HEK293 (cell line): ENCODE measurements around the gene DLD.

ENCODE experiments used
- CTCF ChIA-PET: fragments of 350-600 bp; formaldehyde crosslinking; extraction: SDS; loops from one replicate; lab custom pipeline; 2021; ENCODE audit warnings: antibody characterized with exemption; lab: Yijun Ruan, JAX
- POLR2A ChIA-PET: fragments of 300-600 bp; formaldehyde crosslinking; extraction: SDS; loops from one replicate; lab custom pipeline; 2020; ENCODE audit warnings: antibody characterized with exemption, inconsistent platforms; lab: Yijun Ruan, JAX
- H3K27ac ChIP-seq: fragments of 200-500 bp; sonication (Bioruptor generic); 2 replicates; pipeline ENCODE4 v1.5.1; 2014; ENCODE audit warnings: low read depth, low read length, control low read depth, inconsistent platforms; ENCODE audit errors: extremely low read depth
- H3K36me3 ChIP-seq, 2 experiments: fragments of 200-500 bp in 1 of 2; sonication (Bioruptor generic) in 1 of 2; 1 replicate in 1 of 2; 2 replicates in 1 of 2; pipeline ENCODE4 v1.5.1; 2014 to 2017; ENCODE audit warnings: inconsistent platforms in 2 of 2, low read length in 2 of 2; ENCODE audit not compliant: control insufficient read depth in 2 of 2, insufficient read depth in 1 of 2
- H3K4me1 ChIP-seq: fragments of 200-500 bp; sonication (Bioruptor generic); 2 replicates; pipeline ENCODE4 v1.5.1; 2014; ENCODE audit warnings: mild to moderate bottlenecking, low read length, inconsistent platforms; ENCODE audit not compliant: control insufficient read depth, insufficient read depth
- H3K4me3 ChIP-seq: 2 replicates; pipeline ENCODE4 v1.5.1; 2011; ENCODE audit warnings: low read depth, mild to moderate bottlenecking, control low read depth, low read length, moderate library complexity
- H3K9me3 ChIP-seq: fragments of 200-500 bp; sonication (Bioruptor generic); 2 replicates; pipeline ENCODE4 v1.5.1; 2014; ENCODE audit warnings: low read depth, low read length, inconsistent platforms; ENCODE audit not compliant: control insufficient read depth, insufficient read depth
- IKZF3 ChIP-seq: fragments of 450-650 bp; IDR thresholded peaks from 2 replicates; pipeline ENCODE4 v1.5.0; 2018; ENCODE audit warnings: missing biosample characterization, mild to moderate bottlenecking, missing genetic modification characterization, moderate library complexity
- PRDM1 ChIP-seq: fragments of 450-650 bp; formaldehyde crosslinking; IDR thresholded peaks from 2 replicates; pipeline ENCODE4; 2016; ENCODE audit warnings: missing biosample characterization, missing genetic modification characterization
- PRDM2 ChIP-seq: fragments of 450-650 bp; formaldehyde crosslinking; IDR thresholded peaks from 2 replicates; pipeline ENCODE4 v1.5.1; 2016; ENCODE audit warnings: missing biosample characterization, missing genetic modification characterization, borderline replicate concordance
- PRDM6 ChIP-seq: fragments of 450-650 bp; formaldehyde crosslinking; IDR thresholded peaks from 2 replicates; pipeline ENCODE4 v1.5.1; 2017; ENCODE audit warnings: missing biosample characterization, missing genetic modification characterization
- SP7 ChIP-seq: fragments of 450-650 bp; formaldehyde crosslinking; IDR thresholded peaks from 2 replicates; pipeline ENCODE4 v1.5.1; 2016; ENCODE audit warnings: missing biosample characterization, missing genetic modification characterization
- ZBTB10 ChIP-seq: fragments of 450-650 bp; formaldehyde crosslinking; IDR thresholded peaks from 2 replicates; pipeline ENCODE4 v1.5.1; 2016; ENCODE audit warnings: missing biosample characterization, missing genetic modification characterization
- ZBTB17 ChIP-seq: fragments of 450-650 bp; formaldehyde crosslinking; IDR thresholded peaks from 2 replicates; pipeline ENCODE4 v1.5.1; 2016; ENCODE audit warnings: missing biosample characterization, missing genetic modification characterization
- ZNF10 ChIP-seq: fragments of 450-650 bp; formaldehyde crosslinking; IDR thresholded peaks from 2 replicates; pipeline ENCODE4 v1.5.1; 2017; ENCODE audit warnings: missing biosample characterization, missing genetic modification characterization
- ZNF157 ChIP-seq: fragments of 450-650 bp; formaldehyde crosslinking; IDR thresholded peaks from 2 replicates; pipeline ENCODE4 v1.5.1; 2016; ENCODE audit warnings: missing biosample characterization, missing genetic modification characterization
- ZNF654 ChIP-seq: fragments of 450-650 bp; formaldehyde crosslinking; IDR thresholded peaks from 2 replicates; pipeline ENCODE4 v1.5.1; 2016; ENCODE audit warnings: low read depth, missing biosample characterization, missing genetic modification characterization
- ZNF660 ChIP-seq: fragments of 450-650 bp; IDR thresholded peaks from 2 replicates; pipeline ENCODE4 v1.5.1; 2018; ENCODE audit warnings: missing biosample characterization, mild to moderate bottlenecking, missing genetic modification characterization
- ZNF704 ChIP-seq: fragments of 450-650 bp; formaldehyde crosslinking; IDR thresholded peaks from 2 replicates; pipeline ENCODE4 v1.5.1; 2016; ENCODE audit warnings: missing biosample characterization, missing genetic modification characterization
- ZSCAN30 ChIP-seq: fragments of 450-650 bp; IDR thresholded peaks from 2 replicates; pipeline ENCODE4 v1.5.1; 2018; ENCODE audit warnings: missing biosample characterization, mild to moderate bottlenecking, missing genetic modification characterization, moderate library complexity
- ZXDB ChIP-seq: fragments of 450-650 bp; formaldehyde crosslinking; IDR thresholded peaks from 2 replicates; pipeline ENCODE4 v1.5.1; 2016; ENCODE audit warnings: missing biosample characterization, missing genetic modification characterization
- TF ChIP-seq, protein P1 (sequence below): fragments of 450-650 bp; formaldehyde crosslinking; IDR thresholded peaks from 2 replicates; pipeline ENCODE4 v1.5.1; 2016; ENCODE audit warnings: missing biosample characterization, missing genetic modification characterization

DLD gene

DNA sequence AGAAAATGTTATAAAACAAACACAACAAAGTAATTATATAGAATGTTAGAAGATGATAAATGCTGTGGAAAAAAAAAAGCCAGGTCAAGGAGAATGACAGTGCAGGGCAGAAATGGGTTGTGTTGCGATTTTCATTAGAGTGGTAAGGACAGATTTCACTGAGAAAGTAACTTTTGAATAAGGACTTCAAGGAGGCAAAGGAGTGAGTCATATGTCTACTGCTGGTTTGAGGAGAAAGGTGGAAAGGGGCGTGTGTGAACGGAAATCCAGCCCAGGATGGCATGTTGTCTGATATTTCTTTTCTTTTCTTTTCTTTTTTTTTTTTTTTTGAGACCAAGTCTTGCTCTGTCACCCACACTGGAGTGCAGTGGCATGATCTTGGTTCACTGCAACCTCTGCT lies 12.3 kb upstream of the DLD start:
- no peaks in the 10 kb centered on the region for H3K4me1 ChIP-seq
- no peaks in the 10 kb centered on the region for H3K9me3 ChIP-seq
- no peak overlapping the region for H3K27ac ChIP-seq
- POLR2A ChIA-PET, result interaction anchor here (1.2 kb wide), 1 partner anchor 135 kb away, joined by 6 read pairs; the partner anchor contains the start of gene CBLL1
- H3K4me3 ChIP-seq, result no peak overlapping the region
- no peaks in the 10 kb centered on the region for H3K36me3 ChIP-seq
- TF ChIP-seq PRDM1 (tag by site-specific recombination) (peak; percentile 85), ZNF157 (tag by site-specific recombination) (no peak)
- TF ChIP-seq, all 188 proteins: peak for 1
- CTCF ChIA-PET, result interaction anchor here (0.7 to 8.2 kb wide), 22 partner anchors 8 to 1942 kb away, joined by 3 to 106 read pairs (median 4); partner anchors contain the start of genes CBLL1 and DLD

- no peak overlapping the region for H3K27ac ChIP-seq
- H3K9me3 ChIP-seq, result no peaks in the 10 kb centered on the region
- ChIA-PET POLR2A (interaction anchor here (1.2 kb wide), 1 partner anchor 136 kb away, joined by 6 read pairs; the partner anchor contains the start of gene CBLL1), CTCF (interaction anchor here (0.7 to 8.2 kb wide), 20 partner anchors 8 to 1113 kb away, joined by 3 to 106 read pairs (median 4); partner anchors contain the start of genes CBLL1 and DLD)
- no peaks in the 10 kb centered on the region for H3K4me1 ChIP-seq
- TF ChIP-seq ZNF660 (tag by site-specific recombination) (0 out of 2 replicates have a peak, but pooled peaks have one; percentile 32), ZSCAN30 (tag by site-specific recombination) (0 out of 2 replicates have a peak, but pooled peaks have one; percentile 16), SP7 (peak; percentile 21; the same call in 1 of the 2 replicates), ZBTB17 (tag by site-specific recombination) (peak; percentile 50), ZXDB (no peak), ZNF654 (tag by site-specific recombination) (peak; percentile 88), IKZF3 (tag by site-specific recombination) (0 out of 2 replicates have a peak, but pooled peaks have one; percentile 13), ZBTB10 (no peak)
- TF ChIP-seq, protein P1, sequence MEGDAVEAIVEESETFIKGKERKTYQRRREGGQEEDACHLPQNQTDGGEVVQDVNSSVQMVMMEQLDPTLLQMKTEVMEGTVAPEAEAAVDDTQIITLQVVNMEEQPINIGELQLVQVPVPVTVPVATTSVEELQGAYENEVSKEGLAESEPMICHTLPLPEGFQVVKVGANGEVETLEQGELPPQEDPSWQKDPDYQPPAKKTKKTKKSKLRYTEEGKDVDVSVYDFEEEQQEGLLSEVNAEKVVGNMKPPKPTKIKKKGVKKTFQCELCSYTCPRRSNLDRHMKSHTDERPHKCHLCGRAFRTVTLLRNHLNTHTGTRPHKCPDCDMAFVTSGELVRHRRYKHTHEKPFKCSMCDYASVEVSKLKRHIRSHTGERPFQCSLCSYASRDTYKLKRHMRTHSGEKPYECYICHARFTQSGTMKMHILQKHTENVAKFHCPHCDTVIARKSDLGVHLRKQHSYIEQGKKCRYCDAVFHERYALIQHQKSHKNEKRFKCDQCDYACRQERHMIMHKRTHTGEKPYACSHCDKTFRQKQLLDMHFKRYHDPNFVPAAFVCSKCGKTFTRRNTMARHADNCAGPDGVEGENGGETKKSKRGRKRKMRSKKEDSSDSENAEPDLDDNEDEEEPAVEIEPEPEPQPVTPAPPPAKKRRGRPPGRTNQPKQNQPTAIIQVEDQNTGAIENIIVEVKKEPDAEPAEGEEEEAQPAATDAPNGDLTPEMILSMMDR, result peak; percentile 11; the same call in 1 of the 2 replicates
- H3K36me3 ChIP-seq, result no peaks in the 10 kb centered on the region
- no peak overlapping the region for H3K4me3 ChIP-seq
Measured at GRCh38 chr7:107879400-107880035, 11.5 kb upstream of the DLD start.

DNA sequence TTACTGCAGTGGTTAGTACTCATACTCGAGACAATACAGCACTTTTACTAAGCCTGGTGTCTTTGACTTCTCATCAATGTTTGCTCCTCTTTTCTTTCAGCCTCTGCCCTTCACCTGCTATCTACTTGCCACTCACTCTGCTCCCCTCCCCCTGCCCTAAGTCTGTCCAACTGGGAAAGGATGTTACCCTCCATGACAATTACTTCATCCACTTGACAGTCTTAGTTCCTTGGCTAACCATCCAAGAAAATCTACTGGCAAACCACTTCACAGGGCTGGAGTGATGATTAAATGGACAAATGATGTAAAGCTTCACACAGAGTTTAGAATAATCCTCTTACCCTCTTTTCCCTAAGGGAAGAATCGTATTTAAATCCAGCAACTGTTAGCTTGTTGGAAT lies 8.2 kb upstream of the DLD start:
- Histone ChIP-seq H3K4me3 (no peak overlapping the region), H3K9me3 (no peaks in the 10 kb centered on the region), H3K36me3 (no peaks in the 10 kb centered on the region), H3K4me1 (no peaks in the 10 kb centered on the region), H3K27ac (no peak overlapping the region)
- TF ChIP-seq ZNF704 (tag by site-specific recombination) (no peak), ZNF10 (peak; percentile 60; the same call in 1 of the 2 replicates), PRDM6 (tag by site-specific recombination) (0 out of 2 replicates have a peak, but pooled peaks have one; percentile 30), PRDM2 (tag by site-specific recombination) (no peak)
- ChIA-PET POLR2A (no interaction called here), CTCF (interaction anchor here (0.8 kb wide), 1 partner anchor 835 kb away, joined by 6 read pairs; no protein-coding TSS in a partner anchor)
